SU-DHL-6 (cell line): ENCODE results near the gene ZNF613.
"Not testable (repeated sequence)": the region's sequence is repeated elsewhere in the genome, so short reads cannot be mapped to it uniquely, and the experiment has no call there.

Source experiments
- CTCF ChIP-seq: fragments of 200-600 bp; sonication (generic); IDR thresholded peaks from one replicate; pipeline ENCODE4 v1.5.1; 2017; ENCODE audit warnings: antibody characterized with exemption, mild to moderate bottlenecking, low read length, moderate library complexity; ENCODE audit not compliant: insufficient read depth, poor library complexity, severe bottlenecking
- EZH2phosphoT487 ChIP-seq: fragments of 200-600 bp; sonication (generic), shearing (Covaris generic); conservative IDR thresholded peaks from 2 replicates; pipeline ENCODE4 v1.6.1; 2018; ENCODE audit warnings: mild to moderate bottlenecking, antibody characterized with exemption, low read length, moderate library complexity, mixed read lengths

GRCh38 chr19:51957846-51958245 is 30.6 kb downstream of the ZNF613 start:
- not testable (repeated sequence) for TF ChIP-seq CTCF, EZH2phosphoT487
